NCI-H510A (cell line): ENCODE results near the gene CFAP46.
"Not testable (repeated sequence)": the region's sequence is repeated elsewhere in the genome, so short reads cannot be mapped to it uniquely, and the experiment has no call there.

Experiments used
- DNase-seq: peaks from one replicate; lab custom pipeline; 2025; lab: John Stamatoyannopoulos, UW

CFAP46 gene

DNA sequence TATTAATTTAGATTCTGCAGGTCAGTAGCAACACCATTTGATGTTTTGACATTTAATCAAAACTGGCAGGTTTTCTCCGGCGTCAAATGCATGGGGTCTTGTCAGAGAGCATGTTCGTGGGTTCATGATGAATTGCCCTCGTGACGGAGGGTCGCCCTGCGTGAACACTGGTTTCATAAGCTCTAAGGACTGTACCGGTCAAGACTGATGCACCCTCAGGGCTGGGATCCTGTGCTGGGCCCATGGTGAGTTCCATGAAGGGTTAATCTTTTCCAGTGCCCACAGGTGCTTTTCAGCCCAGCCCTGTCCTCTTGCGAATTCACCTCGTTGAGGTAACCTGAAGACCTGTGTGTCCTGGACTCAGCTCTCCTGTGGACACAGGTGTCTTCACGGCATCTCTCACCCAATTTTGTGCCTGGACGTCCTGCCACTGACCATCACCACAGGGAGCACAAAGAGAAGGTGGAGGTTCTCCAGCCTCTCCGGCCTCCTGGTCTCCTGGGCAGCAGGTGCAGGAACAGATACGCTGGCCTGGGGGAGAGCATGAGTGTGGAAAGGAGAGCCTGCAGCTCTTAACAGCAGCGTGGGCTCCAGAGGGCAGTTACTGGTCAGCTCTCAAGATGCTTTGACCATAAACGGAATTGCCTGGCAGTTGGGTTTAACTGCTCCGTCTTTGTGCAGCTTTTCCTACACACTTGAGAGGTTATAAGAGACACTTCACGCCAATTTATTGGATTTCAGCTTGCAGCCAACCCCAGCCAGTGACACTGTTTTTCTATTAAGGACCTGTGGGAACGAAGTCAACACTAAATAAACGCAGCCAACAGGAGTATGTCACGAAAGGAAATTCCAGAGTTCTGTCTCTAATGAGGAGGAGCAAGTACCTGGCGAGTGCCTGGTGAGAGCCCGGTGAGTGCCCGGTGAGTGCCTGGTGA, 37.4 kb upstream of the CFAP46 start:
- DNase-seq, result no peak

DNA sequence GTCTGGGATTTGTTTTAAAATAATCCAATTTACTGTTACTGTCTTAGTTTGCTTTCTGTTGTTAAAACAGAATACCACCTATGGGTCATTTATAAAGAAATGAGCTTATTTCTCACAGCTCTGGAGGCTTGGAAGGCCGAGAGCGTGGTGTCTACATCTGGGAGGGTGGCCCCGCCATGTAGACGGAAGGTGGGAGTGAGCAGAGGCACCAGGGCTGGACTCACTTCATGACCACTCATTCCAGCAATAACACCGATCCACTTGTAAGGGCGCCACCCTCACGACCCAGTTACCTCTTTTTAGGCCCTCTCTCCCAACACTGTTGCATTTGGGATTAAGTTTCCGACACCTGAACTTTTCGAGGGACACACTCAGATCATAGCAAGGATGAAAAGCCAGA, 36.2 kb upstream of the CFAP46 start:
- DNase-seq, result no peak

DNA sequence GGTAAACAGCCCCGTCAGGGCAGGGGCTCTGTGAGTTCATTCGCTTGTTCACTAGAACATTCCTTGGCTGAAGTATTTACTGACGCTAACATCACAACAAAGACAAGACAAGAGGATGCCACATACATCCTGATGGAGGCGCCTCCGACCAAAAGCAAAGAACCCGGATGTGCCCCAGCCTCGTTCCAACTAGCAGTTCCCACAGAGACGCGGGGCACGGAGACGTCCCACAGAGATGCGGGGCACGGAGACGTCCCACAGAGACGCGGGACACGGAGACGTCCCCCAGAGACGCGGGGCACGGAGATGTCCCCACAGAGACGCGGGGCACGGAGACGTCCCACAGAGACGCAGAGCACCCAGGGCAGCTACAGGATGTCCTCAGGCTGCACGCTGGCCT, 35.4 kb upstream of the CFAP46 start:
- no peak for DNase-seq

DNA sequence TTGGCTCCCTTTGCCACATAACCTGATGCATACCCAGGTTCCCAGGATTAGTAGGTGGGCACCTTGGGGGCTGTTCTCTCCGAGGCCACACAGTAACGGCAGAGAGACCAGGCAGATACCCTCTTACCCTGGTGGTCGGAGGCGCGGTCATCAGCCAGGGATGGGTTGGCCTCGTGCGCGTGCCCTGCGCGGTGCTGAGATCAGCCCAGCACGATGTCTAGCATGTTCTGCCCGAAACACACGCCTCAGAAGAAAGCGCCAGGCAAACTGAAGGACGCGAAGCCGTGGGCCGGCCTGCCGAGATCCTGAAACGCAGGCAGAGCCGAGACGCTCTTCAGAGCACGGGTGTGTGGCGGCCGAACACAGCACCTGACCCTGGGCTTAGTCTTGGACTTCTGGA, 34.7 kb upstream of the CFAP46 start:
- DNase-seq, result no peak

DNA sequence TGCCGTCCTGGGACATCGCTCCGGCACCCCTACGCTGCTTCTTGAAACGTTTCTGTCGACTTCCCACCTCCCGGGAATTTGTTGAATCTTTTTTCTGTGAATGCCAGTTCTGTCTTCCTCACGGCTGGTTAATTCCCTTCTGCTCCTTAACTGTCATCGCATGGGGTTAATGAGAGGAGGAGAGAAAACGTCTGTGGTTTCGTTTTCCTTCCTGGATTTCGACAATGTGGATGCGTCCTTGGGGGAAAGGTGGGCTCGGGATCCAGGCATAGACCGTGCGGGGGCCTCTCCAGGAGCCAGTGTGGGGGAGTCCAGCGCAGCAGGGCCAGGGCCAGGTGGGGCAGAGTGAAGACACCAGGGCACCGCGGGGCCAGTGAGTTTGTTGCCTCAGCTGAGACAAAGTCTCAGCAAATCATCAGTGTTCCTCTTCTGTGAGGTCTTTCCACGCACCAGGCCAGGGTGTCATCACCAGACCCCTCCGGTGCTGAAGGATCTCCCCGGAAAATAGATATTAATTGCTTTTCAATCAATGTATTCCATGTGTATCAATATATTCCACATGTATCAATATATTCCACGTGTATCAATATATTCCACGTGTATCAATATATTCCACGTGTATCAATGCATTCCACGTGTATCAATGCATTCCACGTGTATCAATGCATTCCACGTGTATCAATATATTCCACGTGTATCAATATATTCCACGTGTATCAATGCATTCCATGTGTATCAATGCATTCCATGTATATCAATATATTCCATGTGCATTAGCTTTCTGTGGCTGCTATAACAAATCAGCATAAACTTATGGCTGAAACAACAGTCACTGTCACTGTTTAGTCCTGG, 33.7 kb upstream of the CFAP46 start:
- DNase-seq, result no peak

DNA sequence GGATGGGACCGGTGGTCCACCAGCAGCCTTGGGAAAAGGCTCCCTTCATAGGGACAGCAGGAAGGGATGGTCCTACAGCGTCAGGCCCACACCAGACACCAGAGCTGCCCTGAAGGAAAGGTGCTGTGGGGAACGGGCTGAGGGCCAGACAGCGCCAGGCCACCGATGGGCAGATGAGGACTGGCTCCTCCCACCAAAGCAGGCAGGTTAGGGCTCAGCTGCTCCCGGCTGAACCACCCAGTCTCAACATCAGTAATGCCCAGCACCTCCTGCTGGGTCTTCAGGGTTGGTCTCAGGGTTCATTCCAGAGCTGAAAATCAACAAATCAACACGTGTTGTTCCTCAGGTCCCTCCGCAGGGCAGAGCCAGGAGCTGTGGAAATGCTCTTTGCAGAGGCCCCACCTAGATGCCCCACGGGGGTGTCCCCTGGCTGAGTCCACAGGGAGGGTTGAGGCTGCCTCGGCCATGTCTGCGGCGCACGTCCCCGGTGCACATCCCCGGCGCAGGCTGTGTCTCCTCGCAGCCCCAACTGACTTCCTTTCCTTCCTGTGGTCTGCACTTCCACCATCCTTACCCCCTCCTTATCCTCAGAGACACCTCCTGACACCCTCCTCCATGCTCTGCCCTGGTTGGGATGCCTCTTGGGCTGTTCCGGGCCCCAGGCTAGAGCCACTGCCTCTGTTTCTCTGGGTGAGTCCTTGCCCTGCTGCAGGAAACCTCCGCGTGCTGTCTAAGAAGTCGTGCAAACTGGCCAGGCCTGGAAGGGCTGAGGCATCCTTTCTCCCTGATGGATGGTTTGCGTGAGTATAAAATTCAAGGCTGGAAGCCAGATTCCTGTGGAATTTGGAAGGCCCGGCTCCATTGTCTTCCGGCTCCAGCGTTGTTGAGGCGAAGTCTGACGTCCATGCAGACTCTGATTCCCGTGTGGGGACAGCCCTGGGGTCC, 32.8 kb upstream of the CFAP46 start:
- DNase-seq, result no peak

DNA sequence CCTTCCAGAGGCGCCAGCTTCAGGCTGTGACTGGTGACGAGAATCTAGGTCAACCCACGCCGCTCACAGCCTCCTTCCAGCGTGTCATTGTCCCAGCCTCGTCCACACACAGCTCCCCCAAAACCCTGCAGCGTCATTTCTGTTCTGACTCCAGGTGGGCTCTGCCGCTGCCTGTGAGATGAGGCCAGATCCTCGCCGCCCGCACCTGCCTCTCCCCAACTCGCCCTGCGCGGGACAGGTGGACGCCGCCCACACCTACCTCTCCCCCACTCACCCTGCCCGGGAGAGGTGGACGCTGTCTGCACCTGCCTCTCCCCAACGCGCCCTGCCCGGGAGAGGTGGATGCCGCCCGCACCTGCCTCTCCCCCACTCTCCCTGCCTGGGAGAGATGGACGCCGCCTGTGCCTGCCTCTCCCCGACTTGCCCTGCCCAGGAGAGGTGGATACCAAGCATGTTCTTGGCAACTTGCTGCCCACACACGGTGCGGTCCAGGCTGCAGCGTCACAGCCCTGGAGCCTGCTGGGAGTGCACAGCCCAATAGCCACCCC, 32.0 kb upstream of the CFAP46 start:
- no peak for DNase-seq

DNA sequence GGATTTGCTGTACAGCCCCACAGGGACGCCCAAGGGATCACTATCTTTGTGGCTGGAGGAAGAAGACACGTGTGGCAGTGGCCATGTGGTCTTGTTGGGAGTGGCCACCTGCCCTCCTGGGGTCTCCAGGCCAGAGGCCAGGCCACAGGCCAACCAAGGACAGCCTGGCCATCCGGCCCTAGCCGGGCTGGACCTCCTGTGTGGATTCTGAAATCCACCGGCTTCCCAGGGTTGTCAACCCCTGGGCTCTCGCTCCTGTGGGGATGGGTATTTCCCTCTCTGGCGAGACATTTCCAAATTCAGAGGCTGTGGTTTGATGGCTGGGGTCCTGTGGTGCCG, 31.5 kb upstream of the CFAP46 start:
- DNase-seq, result no peak

DNA sequence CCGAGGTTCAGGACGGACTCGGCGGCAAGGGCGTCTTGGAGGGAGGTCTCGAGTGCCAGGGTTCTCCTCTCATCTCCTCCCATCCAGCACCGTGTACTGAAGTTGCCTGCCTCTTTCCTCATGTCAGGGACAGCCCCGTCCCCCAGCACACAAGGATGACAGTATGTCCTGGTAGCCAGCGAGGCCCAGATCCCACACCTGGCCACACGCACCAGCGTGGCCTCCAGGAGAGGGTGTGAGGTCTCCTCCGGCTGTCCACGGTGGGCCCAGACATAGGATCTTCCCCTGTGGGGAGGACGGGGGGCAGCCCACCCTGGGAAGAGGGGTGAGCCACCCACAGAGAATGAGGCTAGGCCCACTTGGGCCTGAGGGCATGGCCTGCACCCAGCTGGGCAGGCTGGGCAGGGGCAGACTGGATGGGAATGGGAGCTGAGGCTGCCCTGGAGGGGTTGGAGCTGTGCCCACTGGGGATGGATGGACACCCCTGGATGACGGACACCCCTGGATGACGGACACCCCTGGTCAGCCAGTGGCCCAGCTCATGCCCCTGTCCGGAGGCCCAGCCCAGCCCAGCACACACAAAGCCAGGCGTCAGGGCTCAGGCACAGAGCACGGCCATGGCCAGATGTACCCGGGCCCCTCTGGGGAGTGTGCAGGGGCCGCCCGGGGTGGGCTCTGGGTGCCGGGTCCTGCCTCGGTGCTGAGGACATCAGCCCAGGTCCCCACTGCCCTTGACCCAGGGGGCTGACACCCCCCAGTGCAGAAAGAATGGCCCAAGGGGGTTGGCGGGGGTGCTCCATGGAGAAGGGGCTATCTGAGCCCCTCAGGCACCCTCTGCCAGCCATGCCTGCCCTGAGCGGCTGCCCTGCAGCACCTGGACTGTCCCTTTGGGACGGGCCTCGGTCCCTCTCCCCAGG, 30.9 kb upstream of the CFAP46 start:
- no peak for DNase-seq

DNA sequence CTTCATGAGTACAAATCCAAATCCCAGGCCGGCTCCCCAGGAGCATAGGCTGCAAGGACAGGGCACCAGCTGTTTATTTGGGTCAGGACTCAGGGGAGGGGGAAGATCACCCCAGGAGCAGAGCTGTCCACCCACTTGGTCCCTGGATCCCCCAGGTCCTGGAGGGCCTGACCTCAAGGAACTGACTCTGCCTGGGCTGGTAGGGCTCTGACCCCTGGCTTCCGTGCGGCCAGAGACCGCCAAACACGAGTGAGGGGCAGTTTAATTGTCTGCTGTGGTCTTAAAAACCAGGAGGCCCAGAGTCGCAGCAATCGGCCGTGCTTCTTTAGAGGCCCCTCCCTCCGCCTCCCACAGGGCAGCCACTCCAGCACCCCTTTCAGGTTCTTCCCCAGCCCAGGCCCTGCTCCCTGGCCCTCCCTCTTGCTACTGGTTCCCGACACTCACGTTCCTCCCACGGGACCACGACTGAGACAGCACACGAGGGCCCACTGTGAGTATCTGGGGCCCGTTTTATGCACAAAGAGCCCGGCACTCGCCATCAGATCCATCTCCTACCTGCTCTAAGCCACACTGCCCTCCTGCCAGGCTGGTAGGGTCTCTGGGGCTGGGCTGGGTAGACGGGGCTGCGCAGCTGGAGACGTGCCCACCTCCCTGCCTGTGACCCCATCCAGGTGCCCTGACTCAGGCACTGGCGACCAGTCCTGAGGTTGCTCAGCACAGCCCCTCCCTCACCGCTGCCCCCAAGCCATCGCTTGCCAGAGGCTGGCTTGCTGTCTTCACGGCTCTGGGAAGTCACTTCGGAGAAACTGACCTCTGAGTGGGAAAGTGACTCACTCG, 30.0 kb upstream of the CFAP46 start:
- DNase-seq, result no peak

DNA sequence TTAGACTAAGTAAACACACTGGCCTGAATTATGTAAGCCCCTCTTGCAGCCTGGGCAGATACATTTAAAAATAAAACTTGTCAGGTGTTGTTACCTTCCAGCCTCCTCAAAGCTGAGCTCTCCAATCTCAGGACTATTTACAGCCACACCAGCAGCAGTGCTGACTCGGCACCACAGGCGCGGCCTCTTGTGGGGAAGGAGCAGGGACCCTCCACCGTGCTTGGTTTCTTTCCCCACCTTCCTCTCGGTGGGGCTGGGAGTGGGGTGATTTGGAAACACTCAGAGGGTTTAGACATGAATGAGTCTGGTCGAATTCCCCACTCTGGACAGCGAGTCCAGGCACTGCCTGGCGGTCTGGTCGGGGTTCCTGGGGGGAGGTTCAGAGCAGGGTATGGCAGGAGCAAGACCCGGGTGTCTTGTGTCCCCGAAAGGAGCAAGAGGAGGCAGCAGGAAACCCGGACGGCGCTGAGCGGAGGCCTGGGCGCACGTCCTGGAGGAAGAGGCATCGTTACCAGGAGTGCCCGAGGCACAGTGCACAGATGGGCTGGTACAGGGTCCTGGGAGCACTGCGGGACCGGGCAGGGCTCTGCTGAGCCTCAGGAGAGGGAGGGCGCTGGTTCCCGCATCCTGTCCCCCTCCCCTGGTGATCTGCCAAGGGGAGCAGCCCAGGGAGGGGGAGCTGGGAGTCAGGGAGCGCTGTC, 29.2 kb upstream of the CFAP46 start:
- no peak for DNase-seq

DNA sequence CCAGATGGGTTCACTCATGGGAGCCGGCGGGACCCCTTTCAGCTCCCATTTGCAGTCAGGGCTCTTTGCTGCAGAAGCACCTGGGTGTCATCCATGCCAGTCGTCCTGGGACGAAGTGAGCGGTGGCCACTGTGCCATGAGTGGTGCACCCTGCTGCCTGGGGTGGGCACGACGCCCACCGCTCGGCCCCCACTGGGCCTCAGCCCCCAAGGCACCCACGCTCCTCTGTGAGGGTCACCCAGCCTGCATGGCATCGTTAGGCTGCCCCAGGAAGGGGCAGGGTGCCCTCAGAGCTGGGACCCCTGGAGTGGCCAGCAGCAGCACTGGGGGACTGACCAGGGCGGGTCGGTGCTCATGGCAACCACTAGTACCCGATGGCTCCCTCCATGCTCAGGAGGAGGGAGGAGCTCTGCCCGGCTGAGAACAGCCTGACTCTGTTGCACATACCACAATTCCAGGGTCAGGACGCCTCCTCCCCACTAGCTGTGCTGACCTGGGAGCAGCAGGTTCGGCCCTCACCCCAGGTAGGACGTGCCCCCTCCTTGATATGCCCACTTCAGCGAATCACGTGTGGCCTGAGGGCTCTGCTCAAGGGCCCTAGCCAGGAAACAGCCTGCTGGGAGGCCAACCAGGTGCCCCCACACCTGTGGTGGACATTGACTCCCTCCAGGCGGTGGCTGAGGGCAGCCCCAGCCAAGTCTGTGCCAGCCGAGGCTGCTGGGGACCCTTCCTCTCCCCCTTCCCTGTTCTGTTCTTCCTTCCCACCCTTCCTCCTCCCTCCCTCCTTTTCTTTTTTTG, 28.5 kb upstream of the CFAP46 start:
- DNase-seq, result no peak

DNA sequence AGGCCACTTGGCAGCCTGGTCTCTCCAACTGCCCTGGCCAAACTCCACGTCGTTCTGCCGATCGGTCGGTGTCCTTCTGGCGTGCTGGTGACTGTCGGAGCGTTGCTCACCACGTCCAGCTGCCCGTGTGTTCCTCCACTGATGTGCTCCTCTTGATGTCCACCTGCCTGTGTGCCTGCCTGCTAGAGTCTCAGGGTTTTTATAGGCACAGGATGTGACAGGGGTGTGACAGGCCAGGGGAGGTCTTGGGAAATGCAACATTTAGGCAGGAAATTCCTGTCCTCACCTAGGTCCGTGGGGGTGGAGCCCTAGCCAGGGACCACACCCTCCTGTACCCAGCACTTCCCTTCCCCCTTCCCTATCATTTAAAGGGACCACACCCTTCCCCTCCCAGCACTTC, 25.2 kb upstream of the CFAP46 start:
- no peak for DNase-seq

DNA sequence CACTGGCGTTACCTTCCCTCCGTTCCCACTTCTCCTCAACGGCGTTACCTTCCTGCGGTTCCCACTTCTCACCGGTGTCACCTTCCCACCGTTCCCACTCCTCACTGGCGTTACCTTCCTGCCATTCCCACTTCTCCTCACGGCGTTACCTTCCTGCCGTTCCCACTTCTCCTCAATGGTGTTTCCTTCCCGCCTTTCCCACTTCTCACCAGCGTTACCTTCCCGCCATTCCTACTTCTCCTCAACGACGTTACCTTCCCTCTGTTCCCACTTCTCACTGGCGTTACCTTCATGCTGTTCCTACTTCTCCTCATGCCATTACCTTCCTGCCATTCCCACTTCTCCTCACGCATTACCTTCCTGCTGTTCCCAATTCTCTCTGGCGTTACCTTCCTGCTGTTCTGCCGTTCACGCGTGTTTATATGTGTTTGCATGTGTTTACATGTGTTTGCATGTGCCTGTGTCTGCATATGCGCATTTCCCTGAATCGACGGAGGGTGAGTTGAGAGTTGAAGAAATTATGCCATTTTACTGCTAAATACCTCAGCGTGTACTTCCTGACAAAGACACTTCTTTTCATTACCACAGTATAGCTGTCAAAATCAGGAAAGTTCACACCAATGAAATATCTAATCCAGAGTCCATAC, 23.2 kb upstream of the CFAP46 start:
- no peak for DNase-seq

DNA sequence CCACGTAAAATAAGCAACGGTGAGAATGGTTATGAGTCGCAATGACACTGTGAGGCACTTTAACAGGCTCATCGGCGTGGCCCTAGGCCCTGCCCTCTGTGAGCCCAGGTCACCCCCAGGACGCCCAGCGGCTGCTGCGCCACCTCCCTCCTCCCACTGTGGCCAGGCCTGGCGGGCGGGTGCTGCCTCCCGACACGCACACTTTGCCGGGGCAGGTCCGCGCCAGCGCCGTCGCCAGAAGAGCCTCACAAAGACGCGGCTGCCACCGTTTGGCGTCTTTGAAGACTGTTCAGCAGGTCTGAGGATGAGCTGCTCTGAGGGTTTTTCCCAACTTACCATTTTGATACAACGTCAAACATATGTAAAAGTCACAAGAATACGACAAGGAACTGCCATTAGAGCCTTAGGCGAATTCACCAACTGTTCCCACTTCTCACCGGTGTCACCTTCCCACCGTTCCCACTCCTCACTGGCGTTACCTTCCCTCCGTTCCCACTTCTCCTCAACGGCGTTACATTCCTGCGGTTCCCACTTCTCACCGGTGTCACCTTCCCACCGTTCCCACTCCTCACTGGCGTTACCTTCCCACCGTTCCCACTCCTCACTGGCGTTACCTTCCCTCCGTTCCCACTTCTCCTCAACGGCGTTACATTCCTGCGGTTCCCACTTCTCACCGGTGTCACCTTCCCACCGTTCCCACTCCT, 22.5 kb upstream of the CFAP46 start:
- DNase-seq, result not testable (repeated sequence)

DNA sequence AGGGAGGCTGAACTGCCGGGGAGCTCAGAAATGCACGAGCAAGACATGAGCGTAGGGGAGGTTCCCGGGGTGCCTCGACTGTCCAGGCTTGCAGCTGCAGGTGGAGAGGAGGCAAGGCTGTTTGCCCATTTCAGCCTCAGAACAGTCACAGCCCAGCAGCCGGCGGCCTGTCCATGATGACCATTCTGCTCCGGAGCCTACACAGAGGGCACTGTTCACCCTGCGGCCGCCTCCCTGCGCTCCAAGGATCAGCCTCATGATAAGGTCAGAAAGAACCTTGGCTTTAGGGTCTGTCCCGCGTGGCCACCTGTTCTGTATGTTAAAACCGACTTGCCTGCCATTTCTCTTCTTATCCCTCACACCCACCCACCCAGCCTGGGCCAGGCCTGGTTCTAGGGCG, 21.9 kb upstream of the CFAP46 start:
- no peak for DNase-seq

DNA sequence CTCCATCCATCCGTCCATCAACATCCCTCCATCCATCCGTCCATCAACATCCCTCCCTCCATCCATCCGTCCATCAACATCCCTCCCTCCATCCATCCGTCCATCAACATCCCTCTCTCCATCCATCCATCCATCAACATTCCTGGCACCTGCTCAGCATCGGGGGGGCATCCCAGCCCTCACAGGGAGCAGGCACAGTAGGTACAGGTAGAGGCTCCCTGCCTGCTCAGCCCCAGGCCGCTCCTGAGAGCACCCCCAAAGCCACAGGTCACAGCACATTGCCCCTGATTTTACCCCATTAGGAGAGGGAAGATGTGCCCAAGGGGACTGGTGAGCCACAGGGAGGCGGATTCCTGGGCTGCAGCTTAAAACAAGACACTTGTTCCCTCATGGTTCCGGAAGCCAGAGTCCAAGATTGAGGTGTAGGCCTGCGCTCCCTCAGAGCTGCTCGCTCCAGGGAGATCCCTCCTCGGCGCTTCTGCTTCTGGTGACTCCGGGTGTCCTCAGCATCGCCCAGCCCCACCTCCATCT, 21.1 kb upstream of the CFAP46 start:
- no peak for DNase-seq
